ENCODE data around the gene ZNF330. TPM values are rescaled to one million over a fixed set of nuclear protein-coding genes. Genes with fewer than 3 reads are reported as not detected.
A peak's percentile ranks its signal among the peaks of the same experiment; 100 is the strongest.
"Not testable (repeated sequence)": the region's sequence is repeated elsewhere in the genome, so short reads cannot be mapped to it uniquely, and the experiment has no call there.

Gene ZNF330
- total RNA-seq: 10 to 100 TPM; 55.7 to 57.5 TPM
- polyA plus RNA-seq: 27.9 TPM

GRCh38 chr4:141220691-141221659, at the start of gene ZNF330:
Gene ZNF330 (plus strand): TSS chr4:141220895. CDS start chr4:141222372, 1,477 bp downstream.
- Mint-ChIP-seq H3K9me3 (no peaks in the 10 kb centered on the region), H3K27me3 (peaks cover 8 to 13% of the 10 kb centered on the region in 2 donors), H3K27ac (peak within 1 kb of the TSS; percentile 91 to 99 (median 97)), H3K4me3 (peak within 1 kb of the TSS; percentile 90 to 98 (median 95)), H3K4me1 (peaks cover 34 to 54% (median 53%) of the 10 kb centered on the region in 3 donors), H3K36me3 (peaks cover 0 to 38% (median 10%) of the 10 kb centered on the region in 3 donors)
- H3K27ac ChIP-seq (ENCODE audit: low read depth, low read length): peak within 1 kb of the TSS; percentile 97
- no peaks in the 10 kb centered on the region for H3K9me3 ChIP-seq (ENCODE audit: low read length)
- peaks cover 23% of the 10 kb centered on the region for H3K4me1 ChIP-seq (ENCODE audit: insufficient read depth, low read length)
- peak within 1 kb of the TSS; percentile 82 for H3K4me3 ChIP-seq (ENCODE audit: low read length)
- ChIA-PET POLR2A (no interaction called here), CTCF (no interaction called here)
- H3K36me3 ChIP-seq (ENCODE audit: insufficient read depth, low read length): peaks cover 5% of the 10 kb centered on the region
- H3K27me3 ChIP-seq (ENCODE audit: insufficient read depth, low read length, poor library complexity, severe bottlenecking): peaks cover 6% of the 10 kb centered on the region
- peak; percentile 81 to 90 (median 83) for DNase-seq

DNA sequence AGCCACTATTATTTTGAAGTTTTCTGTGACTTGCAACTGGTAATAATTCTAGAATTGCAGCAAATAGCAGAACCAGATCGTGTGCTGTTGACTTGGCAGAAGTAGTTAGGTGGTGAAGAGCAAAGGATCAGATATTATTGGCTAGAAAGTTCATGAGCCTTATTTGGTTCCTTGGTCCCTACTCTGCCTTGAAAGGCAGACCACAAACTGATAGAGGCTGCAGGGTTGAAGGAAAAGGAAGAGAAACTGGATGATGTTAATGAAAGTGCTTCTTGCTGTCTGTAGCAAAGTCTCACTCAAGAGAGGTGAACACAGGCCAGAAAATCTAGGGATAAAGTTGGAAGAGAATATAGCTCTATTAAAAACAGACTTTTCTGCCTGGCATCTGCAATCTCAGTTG, 46.2 kb upstream of the ZNF330 start:
- DNase-seq: no peak
- ChIA-PET POLR2A (no interaction called here), CTCF (interaction anchor here (1.0 kb wide), 1 partner anchor 8 kb away, joined by 4 read pairs; no protein-coding TSS in a partner anchor)
- Mint-ChIP-seq H3K9me3 (peaks cover 0 to 5% (median 0%) of the 10 kb centered on the region in 5 donors), H3K4me3 (no peak overlapping the region), H3K27ac (no peak overlapping the region), H3K4me1 (no peaks in the 10 kb centered on the region), H3K36me3 (no peaks in the 10 kb centered on the region), H3K27me3 (peaks cover 0 to 7% of the 10 kb centered on the region in 2 donors)
- Histone ChIP-seq H3K27me3 (ENCODE audit: insufficient read depth, low read length, poor library complexity, severe bottlenecking) (no peaks in the 10 kb centered on the region), H3K4me3 (ENCODE audit: low read length) (no peak overlapping the region), H3K36me3 (ENCODE audit: insufficient read depth, low read length) (no peaks in the 10 kb centered on the region), H3K4me1 (ENCODE audit: insufficient read depth, low read length) (no peaks in the 10 kb centered on the region), H3K27ac (ENCODE audit: low read depth, low read length) (no peak overlapping the region), H3K9me3 (ENCODE audit: low read length) (no peaks in the 10 kb centered on the region)

DNA sequence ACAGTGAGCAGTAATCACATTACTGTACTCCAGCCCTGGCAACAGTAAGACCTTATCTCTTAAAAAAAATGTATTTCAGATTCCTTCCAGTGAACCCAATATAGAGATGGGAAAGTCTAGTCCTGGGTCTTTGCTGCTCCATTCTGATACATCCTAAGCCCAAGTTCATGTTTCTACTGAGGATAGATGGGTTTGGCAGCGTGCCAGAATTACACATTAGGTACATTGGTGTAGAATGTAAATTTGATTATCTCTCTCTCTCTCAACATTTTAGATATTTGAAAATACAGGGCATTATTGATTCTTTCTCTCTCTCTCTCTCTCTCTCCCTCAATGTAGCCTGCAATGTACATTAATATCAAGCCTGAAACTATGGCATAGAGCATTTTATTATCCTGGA, 43.5 kb upstream of the ZNF330 start:
- H3K27me3 Mint-ChIP-seq: peaks cover 0 to 10% of the 10 kb centered on the region in 2 donors
- Histone ChIP-seq H3K36me3 (ENCODE audit: insufficient read depth, low read length) (no peaks in the 10 kb centered on the region), H3K27ac (ENCODE audit: low read depth, low read length) (no peak overlapping the region), H3K4me1 (ENCODE audit: insufficient read depth, low read length) (no peaks in the 10 kb centered on the region), H3K27me3 (ENCODE audit: insufficient read depth, low read length, poor library complexity, severe bottlenecking) (no peaks in the 10 kb centered on the region), H3K9me3 (ENCODE audit: low read length) (no peaks in the 10 kb centered on the region), H3K4me3 (ENCODE audit: low read length) (no peak overlapping the region)
- H3K27ac Mint-ChIP-seq: no peak overlapping the region
- ChIA-PET POLR2A (no interaction called here), CTCF (no interaction called here)
- no peak for DNase-seq
- no peaks in the 10 kb centered on the region for H3K4me1 Mint-ChIP-seq
- no peak overlapping the region for H3K4me3 Mint-ChIP-seq
- peaks cover 0 to 5% (median 0%) of the 10 kb centered on the region in 5 donors for H3K9me3 Mint-ChIP-seq
- H3K36me3 Mint-ChIP-seq: no peaks in the 10 kb centered on the region

GRCh38 chr4:141179474-141180373, 41.0 kb upstream of the ZNF330 start:
- no peaks in the 10 kb centered on the region for H3K27me3 ChIP-seq (ENCODE audit: insufficient read depth, low read length, poor library complexity, severe bottlenecking)
- DNase-seq: no peak
- no peak overlapping the region for H3K27ac ChIP-seq (ENCODE audit: low read depth, low read length)
- Mint-ChIP-seq H3K36me3 (no peaks in the 10 kb centered on the region), H3K4me1 (no peaks in the 10 kb centered on the region), H3K9me3 (peaks cover 0 to 5% (median 0%) of the 10 kb centered on the region in 5 donors), H3K27me3 (peaks cover 4 to 6% of the 10 kb centered on the region in 2 donors), H3K27ac (no peak overlapping the region), H3K4me3 (no peak overlapping the region)
- no peaks in the 10 kb centered on the region for H3K9me3 ChIP-seq (ENCODE audit: low read length)
- H3K4me1 ChIP-seq (ENCODE audit: insufficient read depth, low read length): no peaks in the 10 kb centered on the region
- ChIA-PET CTCF (no interaction called here), POLR2A (no interaction called here)
- no peaks in the 10 kb centered on the region for H3K36me3 ChIP-seq (ENCODE audit: insufficient read depth, low read length)
- H3K4me3 ChIP-seq (ENCODE audit: low read length): no peak overlapping the region

GRCh38 chr4:141180991-141181761, 39.5 kb upstream of the ZNF330 start:
- no peak overlapping the region for H3K4me3 Mint-ChIP-seq

GRCh38 chr4:141183491-141183890, 37.2 kb upstream of the ZNF330 start:
- H3K4me3 ChIP-seq (ENCODE audit: low read length); H3K36me3 ChIP-seq (ENCODE audit: insufficient read depth, low read length); H3K27ac Mint-ChIP-seq; H3K9me3 ChIP-seq (ENCODE audit: low read length); POLR2A ChIA-PET; CTCF ChIA-PET; H3K4me1 ChIP-seq (ENCODE audit: insufficient read depth, low read length); H3K36me3 Mint-ChIP-seq; H3K4me3 Mint-ChIP-seq; DNase-seq; H3K4me1 Mint-ChIP-seq; H3K27me3 ChIP-seq (ENCODE audit: insufficient read depth, low read length, poor library complexity, severe bottlenecking); H3K9me3 Mint-ChIP-seq; H3K27ac ChIP-seq (ENCODE audit: low read depth, low read length): not testable (repeated sequence)
- H3K27me3 Mint-ChIP-seq: peaks cover 14 to 20% of the 10 kb centered on the region in 2 donors

More at GRCh38 chr4:141180991-141181761, 39.5 kb upstream of the ZNF330 start:
- Mint-ChIP-seq H3K36me3 (no peaks in the 10 kb centered on the region), H3K4me1 (no peaks in the 10 kb centered on the region), H3K27ac (peak overlapping the region in 1 of 8 donors; percentile 11), H3K9me3 (peaks cover 0 to 5% (median 0%) of the 10 kb centered on the region in 5 donors), H3K27me3 (peaks cover 4 to 9% of the 10 kb centered on the region in 2 donors)
- DNase-seq: no peak
- Histone ChIP-seq H3K4me3 (ENCODE audit: low read length) (no peak overlapping the region), H3K27me3 (ENCODE audit: insufficient read depth, low read length, poor library complexity, severe bottlenecking) (no peaks in the 10 kb centered on the region), H3K4me1 (ENCODE audit: insufficient read depth, low read length) (no peaks in the 10 kb centered on the region), H3K36me3 (ENCODE audit: insufficient read depth, low read length) (no peaks in the 10 kb centered on the region), H3K27ac (ENCODE audit: low read depth, low read length) (no peak overlapping the region), H3K9me3 (ENCODE audit: low read length) (no peaks in the 10 kb centered on the region)
- POLR2A ChIA-PET: no interaction called here
- CTCF ChIA-PET: no interaction called here

- ChIA-PET POLR2A (no interaction called here), CTCF (no interaction called here)
- Mint-ChIP-seq H3K4me3 (no peak overlapping the region), H3K27ac (no peak overlapping the region), H3K9me3 (peaks cover 0 to 2% (median 0%) of the 10 kb centered on the region in 5 donors), H3K36me3 (no peaks in the 10 kb centered on the region), H3K4me1 (no peaks in the 10 kb centered on the region), H3K27me3 (peaks cover 4 to 50% of the 10 kb centered on the region in 2 donors)
- DNase-seq: no peak
- no peak overlapping the region for H3K4me3 ChIP-seq (ENCODE audit: low read length)
- no peaks in the 10 kb centered on the region for H3K27me3 ChIP-seq (ENCODE audit: insufficient read depth, low read length, poor library complexity, severe bottlenecking)
- H3K27ac ChIP-seq (ENCODE audit: low read depth, low read length): no peak overlapping the region
- no peaks in the 10 kb centered on the region for H3K4me1 ChIP-seq (ENCODE audit: insufficient read depth, low read length)
- H3K9me3 ChIP-seq (ENCODE audit: low read length): no peaks in the 10 kb centered on the region
- no peaks in the 10 kb centered on the region for H3K36me3 ChIP-seq (ENCODE audit: insufficient read depth, low read length)
These were observed 28.1 kb upstream of the ZNF330 start for GRCh38 chr4:141192564-141192963.
